HepG2 (cell line): ENCODE measurements around the gene PIP4K2B. TPM values are rescaled to one million over a fixed set of nuclear protein-coding genes. Genes with fewer than 3 reads are reported as not detected.

ENCODE experiments used
- FOXP4 ChIP-seq: sonication (generic); formaldehyde crosslinking; IDR thresholded peaks from 2 replicates; pipeline ENCODE4 v1.4.0; 2020; ENCODE audit warnings: missing genetic modification reagents
- HCFC1 ChIP-seq: fragments of 150-350 bp; IDR thresholded peaks from 2 replicates; pipeline ENCODE4 v1.6.1; 2014; ENCODE audit warnings: low read depth, low read length
- IRX3 ChIP-seq: sonication (generic); formaldehyde crosslinking; IDR thresholded peaks from 2 replicates; pipeline ENCODE4 v1.8.1; 2023; ENCODE audit warnings: mild to moderate bottlenecking, low read depth, missing genetic modification reagents, borderline replicate concordance
- KLF16 ChIP-seq, 2 experiments: sonication (generic) in 1 of 2; formaldehyde crosslinking in 1 of 2; IDR thresholded peaks; 2 replicates each; pipeline versions ENCODE4 v1.6.1 to v1.8.0; 2016 to 2023; ENCODE audit warnings: missing genetic modification reagents in 2 of 2, missing compliant biosample characterization in 1 of 2
- NR2F2 ChIP-seq: IDR thresholded peaks from 2 replicates; pipeline ENCODE4 v1.6.1; 2012; ENCODE audit warnings: low read depth, inconsistent platforms, borderline replicate concordance
- PCBP1 ChIP-seq: fragments of 200-400 bp; formaldehyde crosslinking; IDR thresholded peaks from 2 replicates; pipeline ENCODE4 v1.6.1; 2017; ENCODE audit warnings: mild to moderate bottlenecking, low read depth, low read length, borderline replicate concordance
- PRPF4 ChIP-seq: fragments of 200-400 bp; formaldehyde crosslinking; IDR thresholded peaks from 2 replicates; pipeline ENCODE4 v1.6.1; 2016; ENCODE audit warnings: low read length, low read depth; ENCODE audit not compliant: poor library complexity, severe bottlenecking
- RERE ChIP-seq: IDR thresholded peaks from 2 replicates; pipeline ENCODE4 v1.6.1; 2016; ENCODE audit warnings: low read depth, missing genetic modification reagents, missing compliant biosample characterization
- REST ChIP-seq, 2 experiments: IDR thresholded peaks; 2 replicates each; pipeline ENCODE4 v1.6.1; 2011 to 2012; ENCODE audit warnings: low read length in 2 of 2, borderline replicate concordance in 1 of 2, low read depth in 1 of 2, mild to moderate bottlenecking in 1 of 2, moderate library complexity in 1 of 2
- SRSF1 ChIP-seq: fragments of 200-400 bp; formaldehyde crosslinking; optimal IDR thresholded peaks from 2 replicates; pipeline ENCODE3; 2017; ENCODE audit warnings: mild to moderate bottlenecking, low read depth, low read length, moderate library complexity
- XBP1 ChIP-seq: sonication (generic); formaldehyde crosslinking; IDR thresholded peaks from 2 replicates; pipeline ENCODE4 v1.5.0; 2020; ENCODE audit warnings: missing genetic modification reagents
- ZMAT5 ChIP-seq: sonication (generic); formaldehyde crosslinking; IDR thresholded peaks from 2 replicates; pipeline ENCODE4 v1.5.0; 2020; ENCODE audit warnings: mild to moderate bottlenecking, low read depth, missing genetic modification reagents, borderline replicate concordance
- ZNF674 ChIP-seq: sonication (generic); formaldehyde crosslinking; IDR thresholded peaks from 2 replicates; pipeline ENCODE4 v1.5.0; 2020; ENCODE audit warnings: low read depth, mild to moderate bottlenecking, missing genetic modification reagents
- ZNF883 ChIP-seq: sonication (generic); formaldehyde crosslinking; IDR thresholded peaks from 2 replicates; pipeline ENCODE4 v1.5.1; 2020; ENCODE audit warnings: mild to moderate bottlenecking, missing genetic modification reagents; ENCODE audit errors: not compliant biosample characterization
- ZZZ3 ChIP-seq: sonication (generic); formaldehyde crosslinking; IDR thresholded peaks from 2 replicates; pipeline ENCODE4 v1.4.0; 2020; ENCODE audit warnings: missing genetic modification reagents, mild to moderate bottlenecking, borderline replicate concordance
- polyA plus RNA-seq, 8 experiments: library from polyadenylated mRNA; depleted of rRNA in 3 of 8; stranded (reverse) in 7 of 8; unstranded in 1 of 8; fragments of >200 nt; fragmentation: Illumina TruSeq in 4 of 8; extraction: Trizol in 4 of 8; gene quantifications; 2 replicates each; pipeline versions ENCODE4 v1.2.1 to v1.2.3, GENCODE V29; 2011 to 2016; ENCODE audit warnings: low read depth in 4 of 8, missing spikeins in 1 of 8, mixed read lengths in 1 of 8; ENCODE audit not compliant: insufficient read depth in 1 of 8
- total RNA-seq, 5 experiments: library from RNA; depleted of rRNA; stranded (reverse); fragments of >200 nt; fragmentation: Illumina TruSeq; extraction: Trizol; gene quantifications; 2 replicates each; pipeline ENCODE4 v1.2.3, GENCODE V29; 2016; ENCODE audit warnings: low read depth in 1 of 5

Gene PIP4K2B
- total and polyA plus RNA-seq, 2 of the 13 experiments (the other 11 are each of a cell fraction or from before 2014, with no cell fraction given): 20.4 to 54.0 TPM

- TF ChIP-seq RERE (CRISPR knock-in tag) (peak; percentile 49; the same call in 1 of the 2 replicates), XBP1 (CRISPR knock-in tag) (no peak), ZNF674 (CRISPR knock-in tag) (no peak), ZMAT5 (CRISPR knock-in tag) (no peak), NR2F2 (no peak), SRSF1 (peak; percentile 94), PRPF4 (no peak), HCFC1 (peak; percentile 99), FOXP4 (CRISPR knock-in tag) (peak; percentile 59; the same call in 1 of the 2 replicates), ZNF883 (peak; percentile 94), PCBP1 (peak; percentile 98), REST (IDR thresholded peaks at IDR 0.05; ENCODE audit: borderline replicate concordance in 1 of 2, low read depth in 1 of 2, low read length in 2 of 2) (0 out of 4 replicates have a peak, but pooled peaks of 1 of the 2 experiments have one; percentile 65), ZZZ3 (CRISPR knock-in tag) (peak; percentile 99), KLF16 (CRISPR knock-in tag; IDR thresholded peaks at IDR 0.05) (peak in 1 of 2 experiments; percentile 96; a peak in 2 of 4 replicates), IRX3 (CRISPR knock-in tag) (no peak)
Observed at GRCh38 chr17:38824899-38825761, 25.8 kb upstream of the PIP4K2B start, which contains the start of gene CWC25 (continued).
